UCSD-AML1 (cell line): ENCODE measurements around the gene PIK3C3.

Experiments
- DNase-seq: peaks from one replicate; lab custom pipeline; 2025; ENCODE audit not compliant: unreplicated experiment; lab: John Stamatoyannopoulos, UW

The PIK3C3 gene

DNA sequence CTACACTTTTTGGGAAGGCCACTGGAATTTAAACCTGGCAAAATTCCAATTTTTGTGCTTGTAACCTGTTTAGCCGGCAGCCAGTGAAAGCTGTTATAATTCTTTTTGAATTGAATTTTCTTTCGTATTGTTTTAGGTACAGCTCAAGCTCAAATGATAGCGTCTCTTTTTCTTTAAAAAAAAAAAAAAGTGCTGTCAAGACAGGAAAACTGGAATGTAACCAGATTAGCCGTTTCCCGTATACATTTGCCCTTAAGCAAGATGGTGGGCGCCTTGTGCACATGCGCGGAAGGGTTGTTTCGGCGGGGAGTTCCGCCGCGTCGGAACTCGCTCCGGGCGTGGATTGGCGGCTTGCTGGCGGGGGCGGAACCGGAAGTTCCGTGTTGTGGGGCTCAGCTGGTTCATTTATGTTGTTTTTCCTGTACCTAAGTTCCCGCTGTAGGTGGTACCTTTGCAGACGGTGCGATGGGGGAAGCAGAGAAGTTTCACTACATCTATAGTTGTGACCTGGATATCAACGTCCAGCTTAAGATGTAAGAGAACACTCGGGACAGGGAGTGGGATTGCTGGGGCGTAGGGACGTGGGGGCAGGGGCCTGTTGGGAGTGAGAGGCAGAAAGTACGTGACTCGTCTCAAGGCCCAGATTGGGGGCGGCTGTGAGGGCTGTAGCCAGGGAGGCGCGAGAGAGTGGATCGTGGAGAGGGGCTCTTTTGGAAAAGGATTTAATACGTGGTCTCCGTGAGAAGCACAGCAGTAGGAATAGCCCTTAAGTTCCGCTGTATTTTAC lies at the start of gene PIK3C3:
Gene PIK3C3, plus strand, starts transcription at position 408 of the 787 bp plus-strand sequence. Its CDS starts 58 bp downstream, at position 466.
- DNase-seq, result peak; percentile 97

DNA sequence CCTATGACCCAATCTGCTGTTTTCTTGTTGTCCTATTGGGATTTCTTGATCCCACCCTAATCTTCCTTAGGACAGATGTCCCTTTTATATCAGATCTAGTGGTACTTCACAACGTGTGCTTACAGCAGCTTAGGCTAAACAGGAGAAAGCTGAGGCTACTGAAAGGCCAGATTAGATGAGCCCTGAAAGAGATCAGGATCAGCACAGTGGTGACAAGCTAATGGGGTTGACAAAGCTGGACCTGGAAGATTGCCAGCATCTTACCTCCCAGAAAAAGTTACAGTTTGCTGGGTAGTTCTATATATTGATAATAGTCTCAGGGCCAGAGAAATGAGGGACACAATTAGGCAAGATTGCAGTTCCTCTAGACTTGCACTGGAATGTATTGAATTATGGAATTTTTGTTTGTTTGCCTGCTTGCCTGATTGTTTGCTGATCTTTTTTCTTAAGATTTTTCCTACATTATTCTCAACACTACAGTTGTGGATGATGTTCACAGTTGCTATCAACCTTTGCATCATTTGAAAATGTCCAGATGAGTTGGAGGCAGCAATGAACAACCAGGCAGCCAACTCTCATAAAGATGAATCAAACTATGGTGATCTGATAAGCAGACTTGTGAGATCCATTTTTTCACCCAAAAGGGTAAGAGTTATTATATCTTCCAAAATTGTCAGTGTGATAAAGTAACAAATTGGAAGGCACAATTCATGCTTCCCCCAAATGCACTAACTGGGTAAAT lies 49.1 kb upstream of the PIK3C3 start:
- no peak for DNase-seq

DNA sequence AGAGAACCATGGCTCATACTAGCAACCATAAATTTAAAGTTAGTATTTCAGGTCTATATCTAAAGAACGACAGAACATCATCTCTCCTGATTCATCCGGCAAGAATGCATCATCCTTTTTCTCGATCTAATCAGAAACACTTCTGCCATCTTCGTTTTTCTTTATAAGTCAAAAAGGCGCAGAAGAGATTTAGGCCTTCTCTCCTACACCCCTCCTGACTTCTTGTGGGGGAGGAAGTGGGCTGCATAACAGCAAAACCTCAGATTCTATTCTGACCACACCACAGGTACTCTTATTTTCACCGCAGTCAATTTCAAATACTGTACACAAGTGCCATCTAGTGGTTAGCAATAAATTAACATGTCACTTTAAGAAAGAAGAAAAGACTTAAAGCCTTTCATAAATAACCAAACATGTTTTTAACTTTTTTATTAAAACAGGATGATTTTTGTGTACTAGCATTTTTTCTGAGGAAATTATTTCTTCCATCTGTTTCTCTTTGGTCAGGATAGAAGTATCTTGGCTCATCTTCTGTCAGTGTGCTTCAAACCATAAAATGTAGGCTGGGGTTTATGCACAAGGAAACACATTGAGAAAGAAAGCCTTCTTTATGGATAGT lies 48.4 kb upstream of the PIK3C3 start:
- no peak for DNase-seq

DNA sequence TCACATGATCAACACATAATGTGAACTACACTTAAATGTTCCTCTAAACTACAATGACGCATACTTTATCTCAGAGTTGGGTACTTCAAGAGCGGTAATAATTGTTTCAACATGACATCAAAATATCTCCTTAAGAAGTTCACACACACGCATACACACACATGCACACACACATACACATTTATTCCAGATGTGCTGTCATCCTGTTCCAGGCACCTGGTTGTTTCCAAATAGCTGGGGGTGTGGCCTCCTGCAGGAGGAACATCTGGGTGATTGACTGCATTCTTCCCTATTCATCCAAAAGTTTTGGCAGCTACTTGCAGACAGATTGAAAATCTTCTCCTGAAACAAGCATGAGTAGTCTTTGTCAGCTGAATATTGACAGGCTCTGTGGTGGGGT lies 37.9 kb upstream of the PIK3C3 start:
- no peak for DNase-seq

DNA sequence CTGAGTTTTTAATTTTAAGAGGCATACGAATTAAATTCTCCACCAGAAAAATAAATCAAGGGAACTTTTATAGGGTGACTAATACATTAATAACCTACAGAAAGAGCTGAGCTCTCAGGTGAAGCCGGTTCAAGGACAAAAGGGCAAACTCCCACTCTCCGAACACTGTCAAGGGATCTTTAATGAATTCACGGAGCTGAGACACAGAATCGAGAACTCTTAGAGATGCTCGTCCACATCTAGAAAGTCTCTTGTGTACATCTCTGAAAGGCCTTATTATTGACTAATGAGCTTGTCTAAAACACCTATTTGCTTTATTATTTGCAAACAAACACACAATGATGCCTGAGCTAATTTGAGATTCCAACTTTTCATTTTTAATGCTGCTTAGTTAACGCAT lies 33.3 kb upstream of the PIK3C3 start:
- DNase-seq, result no peak

DNA sequence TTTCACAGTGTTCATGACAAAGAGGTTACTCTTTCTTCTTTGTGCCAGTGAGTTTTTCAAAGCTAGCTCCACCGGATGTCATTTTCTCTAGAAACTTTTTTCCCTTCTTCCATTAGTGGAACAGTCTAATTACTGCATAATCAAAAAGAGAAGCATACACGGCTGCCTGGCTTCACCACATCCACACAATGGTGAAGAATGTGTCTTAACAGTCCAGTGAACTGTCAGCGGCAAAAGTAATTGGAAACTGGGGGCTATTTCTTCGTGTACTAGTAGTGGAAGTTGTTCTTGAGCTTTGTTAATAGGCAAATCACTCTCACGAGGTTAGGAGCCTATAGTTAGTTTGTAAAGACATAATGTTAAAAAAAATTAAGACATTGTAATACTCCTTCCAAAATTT lies 32.9 kb upstream of the PIK3C3 start:
- no peak for DNase-seq

DNA sequence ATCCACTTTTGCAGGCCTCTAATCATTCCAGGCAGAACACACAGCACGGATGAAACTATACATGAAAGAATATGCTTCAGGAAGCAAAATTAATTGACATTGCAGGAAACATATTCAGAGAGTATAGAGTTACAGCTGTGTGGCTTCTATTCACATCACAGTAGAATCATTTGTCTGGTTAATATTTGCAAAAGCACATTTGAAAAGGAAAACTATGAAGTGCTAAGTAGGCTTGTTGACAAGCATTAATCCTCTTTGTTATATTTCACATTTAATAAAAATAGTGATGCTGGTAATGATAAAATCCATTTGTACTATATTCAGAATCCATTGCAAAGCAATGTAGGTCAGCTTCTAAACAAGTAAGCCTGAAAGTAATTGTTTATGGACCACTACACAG lies 32.2 kb upstream of the PIK3C3 start:
- DNase-seq, result no peak

DNA sequence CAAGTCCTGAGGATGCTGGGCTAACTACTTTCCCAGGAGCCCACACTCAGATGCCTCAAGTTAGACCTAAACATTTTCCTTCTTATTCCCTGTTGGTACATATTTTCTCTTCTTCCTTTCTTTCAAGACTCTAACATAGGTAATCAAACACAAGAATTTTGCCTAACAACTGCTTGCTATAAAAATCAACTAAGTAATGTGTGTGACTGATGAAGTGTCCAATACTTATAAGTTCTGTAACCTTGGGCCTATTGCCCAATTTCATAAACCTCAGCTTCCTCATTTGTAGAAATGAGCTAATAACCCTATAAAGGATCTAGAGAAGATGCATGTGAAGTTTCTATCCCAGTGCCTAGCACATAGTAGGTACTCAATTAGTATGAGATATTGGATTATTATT lies 31.6 kb upstream of the PIK3C3 start:
- DNase-seq, result no peak

DNA sequence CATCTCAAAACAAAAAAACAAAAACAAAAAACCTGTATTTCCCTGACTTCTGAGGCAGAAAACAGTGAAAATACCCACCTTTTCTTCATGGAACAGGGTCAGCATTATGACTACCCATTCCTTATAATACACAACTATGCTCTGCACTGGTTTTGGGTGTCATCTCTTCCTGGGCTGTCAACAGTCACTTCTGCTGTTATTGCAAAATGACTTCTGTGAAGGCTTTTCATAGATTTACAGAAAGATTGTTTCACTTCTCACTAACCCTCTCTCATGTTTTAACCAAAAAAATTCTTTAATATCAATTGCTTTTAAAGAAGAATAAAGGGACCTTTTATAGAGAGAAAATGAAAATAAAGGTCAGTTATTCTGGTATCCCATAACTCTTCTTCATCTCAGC lies 26.5 kb upstream of the PIK3C3 start:
- no peak for DNase-seq

DNA sequence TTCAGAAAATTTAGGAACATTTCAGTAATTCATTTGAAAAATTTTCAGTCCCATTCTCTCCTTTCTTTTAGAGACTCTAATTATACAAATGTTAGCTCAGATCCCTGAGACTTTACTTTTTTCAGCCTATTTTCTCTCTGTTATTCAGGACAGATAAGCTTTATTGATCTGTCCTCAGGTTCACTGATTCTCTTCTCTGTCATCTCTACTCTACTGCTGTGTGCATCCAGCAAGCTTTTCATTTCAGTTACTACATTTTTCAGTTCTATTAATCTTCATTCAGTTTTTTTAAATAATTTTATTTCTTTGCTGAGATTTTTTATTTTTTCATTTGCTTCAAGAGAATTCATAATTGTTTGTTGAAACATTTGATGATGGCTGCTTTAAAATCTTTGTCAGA lies 22.1 kb upstream of the PIK3C3 start:
- DNase-seq, result no peak

DNA sequence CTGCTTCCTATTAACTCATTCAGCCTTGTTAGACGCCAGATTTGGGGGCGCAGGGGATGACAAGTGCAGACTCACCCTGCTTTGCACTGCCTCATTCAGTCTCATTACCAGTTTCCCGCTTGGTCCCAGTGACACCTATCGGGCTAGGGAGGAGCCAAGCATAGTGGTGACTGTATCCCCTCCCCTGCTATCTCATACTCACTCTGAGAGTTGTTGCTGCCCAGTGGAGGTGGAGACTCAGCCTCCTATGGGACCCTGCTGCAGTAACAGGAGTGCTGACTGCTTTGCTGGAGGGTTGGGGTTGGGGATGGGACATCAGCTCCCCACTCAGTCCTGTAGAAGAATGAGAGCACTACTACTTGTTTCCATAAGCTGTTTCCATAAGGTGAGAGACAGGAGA lies 21.3 kb upstream of the PIK3C3 start:
- DNase-seq, result no peak

DNA sequence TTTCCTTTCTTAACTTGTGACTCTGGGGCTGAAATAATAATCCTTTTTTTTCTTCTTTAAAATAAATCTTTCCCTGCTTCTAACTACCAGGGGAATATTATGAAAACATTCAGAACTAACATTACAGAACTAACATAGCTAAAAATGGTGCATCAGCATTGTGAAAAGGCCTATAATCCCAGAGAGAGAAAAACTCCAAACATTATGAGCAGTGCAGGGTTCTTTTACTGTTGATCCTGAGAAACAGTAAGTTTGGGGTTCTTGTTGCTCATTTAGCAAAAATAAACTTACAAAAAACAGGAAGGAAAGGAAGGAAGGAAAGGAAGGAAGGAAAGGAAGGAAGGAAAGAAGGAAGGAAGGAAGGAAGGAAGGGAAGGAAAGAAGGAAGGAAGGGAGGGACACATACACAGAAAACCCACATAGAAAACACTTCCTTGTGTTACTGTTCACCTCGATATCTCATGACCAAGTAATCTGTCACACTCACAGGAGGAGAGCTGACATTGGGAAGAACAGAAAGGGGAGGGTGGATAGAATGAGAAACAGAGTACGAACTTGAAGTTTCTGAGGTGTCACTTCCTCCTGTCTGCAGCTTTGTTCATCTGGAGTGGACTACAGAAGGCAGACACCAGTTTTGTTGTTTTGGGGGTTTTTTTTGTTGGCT lies 18.4 kb upstream of the PIK3C3 start:
- DNase-seq, result peak; percentile 6

DNA sequence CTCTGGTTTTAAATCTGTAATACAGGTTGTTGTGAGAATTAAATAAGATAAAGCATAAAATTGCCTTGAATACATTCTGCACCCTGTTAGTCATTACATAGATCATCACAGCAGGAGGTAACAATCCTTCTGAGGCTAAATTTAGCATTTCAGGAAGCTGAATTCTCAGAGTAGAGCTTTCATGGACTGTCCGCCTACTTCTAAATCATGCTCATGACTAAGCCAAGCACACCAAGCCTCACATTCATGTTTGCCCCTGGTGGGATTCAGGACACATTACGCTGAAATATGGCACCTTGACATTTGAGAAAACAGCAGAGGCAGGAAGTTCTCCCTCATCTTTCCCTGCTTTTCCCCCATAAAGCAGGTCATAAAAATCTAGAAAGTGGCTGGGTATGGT lies 16.6 kb upstream of the PIK3C3 start:
- DNase-seq, result no peak

DNA sequence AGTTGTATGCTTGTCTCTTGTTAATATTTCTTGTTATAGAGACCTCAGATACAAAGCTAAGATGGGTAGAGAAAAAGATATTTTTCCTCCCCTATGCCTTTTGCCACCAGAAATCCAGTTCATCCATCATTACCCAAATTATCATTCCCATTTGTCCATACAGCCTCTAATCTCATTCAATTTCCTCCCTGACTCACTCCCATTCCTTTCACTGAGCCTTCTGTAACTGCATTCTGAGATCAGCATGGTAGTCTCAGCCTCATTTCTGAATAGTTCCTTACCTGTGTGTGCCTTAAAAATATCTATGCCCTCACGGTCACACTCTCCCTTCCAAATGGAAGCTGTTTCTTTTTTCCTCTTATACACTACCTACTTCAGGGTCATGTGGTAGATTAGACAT lies 15.7 kb upstream of the PIK3C3 start:
- no peak for DNase-seq

DNA sequence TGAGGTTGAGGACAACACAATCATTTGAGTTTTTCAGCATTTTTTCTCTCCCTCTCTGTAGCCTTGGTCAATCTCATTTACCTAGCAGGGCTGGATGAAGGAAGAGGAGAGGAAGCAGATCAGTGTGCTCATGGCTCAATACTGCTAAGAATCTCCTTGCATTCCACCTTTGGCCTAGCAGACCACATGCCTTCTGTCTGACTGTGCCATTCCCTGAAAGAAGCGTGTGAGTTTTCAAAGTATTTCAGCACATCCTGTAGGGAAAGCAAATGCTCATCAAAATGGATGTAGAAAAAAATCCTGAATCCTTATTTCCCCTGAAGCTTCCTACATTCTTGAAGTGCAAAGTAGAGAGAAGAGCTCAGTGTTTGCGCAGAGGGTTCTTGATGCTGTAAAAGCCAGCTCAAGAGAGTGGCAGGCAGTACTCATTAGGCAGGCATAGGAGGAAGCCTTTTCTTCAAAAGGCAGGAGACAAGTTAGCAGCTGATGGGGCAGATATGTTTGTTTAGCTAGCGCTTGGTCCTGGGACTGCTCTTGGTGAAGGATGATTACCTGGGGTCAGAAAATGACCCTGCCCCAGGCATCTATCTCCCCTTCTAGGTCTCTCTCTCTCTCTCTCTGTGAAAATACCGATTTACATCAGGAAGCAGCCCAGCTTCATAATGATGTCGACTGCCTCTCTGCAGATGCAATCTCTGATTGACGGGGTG lies 14.4 kb upstream of the PIK3C3 start:
- DNase-seq, result no peak

DNA sequence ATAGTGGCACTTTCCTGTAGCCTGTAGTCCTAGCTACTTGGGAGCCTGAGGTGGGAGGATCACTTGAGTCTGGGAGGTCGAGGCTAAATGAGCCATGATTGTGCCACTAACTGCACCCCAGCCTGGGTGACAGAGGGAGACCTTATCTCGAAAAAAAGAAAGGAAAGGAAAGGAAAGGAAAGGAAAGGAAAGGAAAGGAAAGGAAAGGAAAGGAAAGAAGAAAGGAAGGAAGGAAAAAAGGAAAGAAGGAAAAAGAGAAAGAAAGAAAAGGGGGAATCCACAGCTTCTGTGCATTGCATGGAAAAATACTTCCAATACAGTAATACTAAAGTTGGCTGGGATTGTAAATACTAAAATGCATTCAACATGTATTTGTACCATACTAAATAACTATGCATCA lies 12.8 kb upstream of the PIK3C3 start:
- DNase-seq, result no peak

DNA sequence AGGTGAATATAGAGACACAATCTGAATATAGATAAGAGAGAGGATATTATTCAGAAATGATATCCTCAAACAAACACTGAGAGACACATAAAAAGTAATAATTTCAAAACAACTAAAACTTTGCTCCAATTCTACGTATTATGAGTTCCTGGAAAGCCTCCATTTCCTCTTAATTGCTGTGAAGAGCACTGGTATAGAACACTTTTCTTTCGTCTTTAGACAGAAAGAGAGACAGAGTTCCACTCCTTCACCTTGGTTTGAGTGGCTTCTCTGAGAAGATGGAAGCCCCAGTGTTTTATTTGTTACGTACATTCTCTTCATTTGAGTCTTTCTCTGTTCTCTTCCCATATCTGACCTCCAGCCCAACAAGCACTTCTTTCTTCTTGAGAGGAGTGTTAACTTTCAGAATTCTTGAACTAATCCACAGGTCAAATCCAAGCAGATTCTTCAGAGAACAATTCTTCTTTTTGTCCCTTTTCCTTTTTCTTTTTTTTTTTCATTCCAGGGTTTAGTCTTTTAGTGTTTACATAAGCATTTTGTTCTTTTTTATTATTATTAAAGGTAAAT lies 6.4 kb upstream of the PIK3C3 start:
- DNase-seq, result no peak

DNA sequence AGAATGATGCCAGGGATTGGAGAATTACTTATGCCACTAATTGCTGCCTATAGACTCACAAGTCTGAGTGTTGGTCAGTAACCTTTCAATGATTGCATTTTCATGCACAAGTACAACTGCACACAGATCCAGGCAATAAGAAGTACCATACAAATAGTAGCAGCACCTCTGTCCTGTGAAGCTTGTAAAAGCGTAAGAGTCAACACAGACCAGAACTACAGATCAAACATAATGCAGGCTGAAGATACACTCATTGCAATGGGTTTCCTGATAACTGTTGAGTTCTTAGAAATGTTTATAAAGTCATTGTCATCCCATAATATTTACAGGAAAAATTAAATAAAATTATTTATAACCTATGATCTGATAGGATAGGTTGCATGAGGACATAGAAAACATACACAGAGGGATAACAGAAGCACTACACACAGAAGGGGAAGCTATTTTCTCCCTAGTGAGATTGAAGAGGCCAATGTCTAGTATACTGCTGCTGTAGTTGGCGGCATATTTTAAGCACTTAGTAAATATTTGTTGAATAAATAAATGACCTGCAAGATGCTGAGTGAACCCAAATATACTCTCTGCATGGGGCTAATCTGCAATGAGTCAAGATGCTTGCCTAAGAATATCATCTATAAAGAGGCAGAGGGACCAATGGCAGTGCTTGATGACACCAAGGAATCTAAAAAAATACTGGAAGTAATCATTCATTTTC lies 5.7 kb upstream of the PIK3C3 start:
- DNase-seq, result no peak

DNA sequence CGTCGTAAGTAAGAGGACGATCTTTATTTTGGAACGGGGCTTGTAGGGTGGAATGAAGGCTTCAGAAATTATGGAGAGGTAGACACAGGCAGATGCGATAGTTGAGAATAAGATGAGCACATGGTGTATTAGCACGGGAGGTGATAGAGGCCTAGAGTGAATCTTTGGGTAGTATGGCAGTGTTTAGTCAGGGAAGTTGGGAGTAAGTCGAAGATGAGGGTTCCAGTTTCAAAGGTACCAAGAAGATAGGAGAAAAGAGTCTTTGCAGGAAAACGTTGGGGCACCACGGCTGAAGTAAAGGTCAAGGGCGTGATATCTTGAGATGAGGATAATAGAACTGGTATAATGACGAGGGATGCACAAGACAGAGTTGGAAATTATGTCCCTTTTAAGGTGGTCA lies 654 bp downstream of the PIK3C3 start:
- no peak for DNase-seq

DNA sequence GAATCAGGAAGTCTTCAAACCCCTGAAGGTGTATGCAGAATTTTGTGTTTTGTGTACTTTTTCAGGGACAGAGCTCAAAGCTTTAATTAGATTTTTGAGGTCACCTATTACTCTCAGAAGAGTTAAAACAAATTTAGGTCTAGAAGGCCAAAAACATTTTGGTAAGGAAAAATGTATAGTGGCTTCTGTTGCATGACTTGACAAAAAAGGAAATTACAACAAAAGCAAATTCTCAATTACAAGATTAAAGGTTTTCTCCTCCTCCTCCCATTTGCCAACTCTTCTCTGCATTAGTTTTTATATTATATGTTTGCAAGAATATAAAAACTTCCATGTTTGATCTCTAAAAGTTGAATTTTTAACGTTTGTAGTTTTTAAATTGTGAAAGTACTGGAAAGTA lies 4.0 kb downstream of the PIK3C3 start:
- no peak for DNase-seq
